HEK293 (cell line): ENCODE results near the gene USP50.

Source experiments
- BCL11A ChIP-seq: fragments of 450-650 bp; formaldehyde crosslinking; IDR thresholded peaks from 2 replicates; pipeline ENCODE4 v1.5.1; 2016; ENCODE audit warnings: low read depth, missing biosample characterization, missing genetic modification characterization
- GLI4 ChIP-seq: fragments of 450-650 bp; formaldehyde crosslinking; IDR thresholded peaks from 2 replicates; pipeline ENCODE4 v1.5.1; 2016; ENCODE audit warnings: missing biosample characterization, missing genetic modification characterization
- HOXA7 ChIP-seq: sonication (generic); formaldehyde crosslinking; IDR thresholded peaks from 2 replicates; pipeline ENCODE4 v1.8.1; 2022; ENCODE audit warnings: missing genetic modification reagents, borderline replicate concordance
- INSM2 ChIP-seq: fragments of 450-650 bp; formaldehyde crosslinking; IDR thresholded peaks from 2 replicates; pipeline ENCODE4 v1.5.1; 2016; ENCODE audit warnings: missing biosample characterization, missing genetic modification characterization
- KLF16 ChIP-seq: fragments of 450-650 bp; formaldehyde crosslinking; IDR thresholded peaks from 2 replicates; pipeline ENCODE4 v1.5.1; 2017; ENCODE audit warnings: missing biosample characterization, missing genetic modification characterization
- MYNN ChIP-seq: fragments of 450-650 bp; formaldehyde crosslinking; IDR thresholded peaks from 2 replicates; pipeline ENCODE4 v1.5.1; 2016; ENCODE audit warnings: missing biosample characterization, missing genetic modification characterization, borderline replicate concordance
- SP3 ChIP-seq: fragments of 450-650 bp; formaldehyde crosslinking; IDR thresholded peaks from 2 replicates; pipeline ENCODE4 v1.5.1; 2016; ENCODE audit warnings: missing biosample characterization, missing genetic modification characterization
- YY1 ChIP-seq: fragments of 450-650 bp; formaldehyde crosslinking; IDR thresholded peaks from 2 replicates; pipeline ENCODE4 v1.5.1; 2018; ENCODE audit warnings: missing biosample characterization, missing genetic modification characterization
- ZNF174 ChIP-seq: fragments of 450-650 bp; formaldehyde crosslinking; IDR thresholded peaks from 2 replicates; pipeline ENCODE4 v1.5.0; 2017; ENCODE audit warnings: missing biosample characterization, mild to moderate bottlenecking, missing genetic modification characterization
- TF ChIP-seq, protein P1 (sequence below): fragments of 450-650 bp; formaldehyde crosslinking; IDR thresholded peaks from 2 replicates; pipeline ENCODE4 v1.5.1; 2016; ENCODE audit warnings: missing biosample characterization, missing genetic modification characterization
- TF ChIP-seq, protein P2 (sequence below): fragments of 450-650 bp; formaldehyde crosslinking; IDR thresholded peaks from 2 replicates; pipeline ENCODE4 v1.5.1; 2016; ENCODE audit warnings: missing biosample characterization, missing genetic modification characterization

DNA sequence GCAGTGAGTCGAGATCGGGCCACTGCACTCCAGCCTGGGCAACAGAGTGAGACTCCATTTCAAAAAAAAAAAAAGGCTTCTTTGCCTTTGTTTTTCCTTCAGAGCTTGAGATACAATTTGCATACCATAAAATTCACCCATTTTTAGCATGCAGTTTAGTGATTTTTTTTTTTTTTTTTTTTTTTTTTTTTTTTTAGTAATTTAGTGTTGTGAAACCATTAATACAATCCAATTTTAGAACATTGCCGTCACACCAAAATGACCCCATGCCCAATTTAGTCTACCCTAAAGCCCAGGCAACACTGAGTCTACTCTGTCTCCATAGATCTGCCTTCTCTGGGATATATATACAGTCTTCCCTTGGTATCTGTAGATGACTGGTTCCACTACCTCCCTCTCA, 61.1 kb downstream of the USP50 start:
- no peak for TF ChIP-seq INSM2 (tag by site-specific recombination)
- no peak for TF ChIP-seq HOXA7 (CRISPR knock-in tag)
- TF ChIP-seq SP3 (tag by site-specific recombination): no peak
- TF ChIP-seq, protein P1, sequence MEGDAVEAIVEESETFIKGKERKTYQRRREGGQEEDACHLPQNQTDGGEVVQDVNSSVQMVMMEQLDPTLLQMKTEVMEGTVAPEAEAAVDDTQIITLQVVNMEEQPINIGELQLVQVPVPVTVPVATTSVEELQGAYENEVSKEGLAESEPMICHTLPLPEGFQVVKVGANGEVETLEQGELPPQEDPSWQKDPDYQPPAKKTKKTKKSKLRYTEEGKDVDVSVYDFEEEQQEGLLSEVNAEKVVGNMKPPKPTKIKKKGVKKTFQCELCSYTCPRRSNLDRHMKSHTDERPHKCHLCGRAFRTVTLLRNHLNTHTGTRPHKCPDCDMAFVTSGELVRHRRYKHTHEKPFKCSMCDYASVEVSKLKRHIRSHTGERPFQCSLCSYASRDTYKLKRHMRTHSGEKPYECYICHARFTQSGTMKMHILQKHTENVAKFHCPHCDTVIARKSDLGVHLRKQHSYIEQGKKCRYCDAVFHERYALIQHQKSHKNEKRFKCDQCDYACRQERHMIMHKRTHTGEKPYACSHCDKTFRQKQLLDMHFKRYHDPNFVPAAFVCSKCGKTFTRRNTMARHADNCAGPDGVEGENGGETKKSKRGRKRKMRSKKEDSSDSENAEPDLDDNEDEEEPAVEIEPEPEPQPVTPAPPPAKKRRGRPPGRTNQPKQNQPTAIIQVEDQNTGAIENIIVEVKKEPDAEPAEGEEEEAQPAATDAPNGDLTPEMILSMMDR (tag by site-specific recombination): no peak
- TF ChIP-seq KLF16 (tag by site-specific recombination): no peak
- no peak for TF ChIP-seq BCL11A (tag by site-specific recombination)
- no peak for TF ChIP-seq MYNN
- TF ChIP-seq GLI4 (tag by site-specific recombination): no peak
- TF ChIP-seq, protein P2, sequence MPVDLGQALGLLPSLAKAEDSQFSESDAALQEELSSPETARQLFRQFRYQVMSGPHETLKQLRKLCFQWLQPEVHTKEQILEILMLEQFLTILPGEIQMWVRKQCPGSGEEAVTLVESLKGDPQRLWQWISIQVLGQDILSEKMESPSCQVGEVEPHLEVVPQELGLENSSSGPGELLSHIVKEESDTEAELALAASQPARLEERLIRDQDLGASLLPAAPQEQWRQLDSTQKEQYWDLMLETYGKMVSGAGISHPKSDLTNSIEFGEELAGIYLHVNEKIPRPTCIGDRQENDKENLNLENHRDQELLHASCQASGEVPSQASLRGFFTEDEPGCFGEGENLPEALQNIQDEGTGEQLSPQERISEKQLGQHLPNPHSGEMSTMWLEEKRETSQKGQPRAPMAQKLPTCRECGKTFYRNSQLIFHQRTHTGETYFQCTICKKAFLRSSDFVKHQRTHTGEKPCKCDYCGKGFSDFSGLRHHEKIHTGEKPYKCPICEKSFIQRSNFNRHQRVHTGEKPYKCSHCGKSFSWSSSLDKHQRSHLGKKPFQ (tag by site-specific recombination): no peak
- TF ChIP-seq ZNF174 (tag by site-specific recombination): no peak
- TF ChIP-seq YY1 (tag by site-specific recombination): no peak
